ENCODE results near the gene RSKR.
"Not testable (repeated sequence)": the region's sequence is repeated elsewhere in the genome, so short reads cannot be mapped to it uniquely, and the experiment has no call there.

RSKR gene, protein sequence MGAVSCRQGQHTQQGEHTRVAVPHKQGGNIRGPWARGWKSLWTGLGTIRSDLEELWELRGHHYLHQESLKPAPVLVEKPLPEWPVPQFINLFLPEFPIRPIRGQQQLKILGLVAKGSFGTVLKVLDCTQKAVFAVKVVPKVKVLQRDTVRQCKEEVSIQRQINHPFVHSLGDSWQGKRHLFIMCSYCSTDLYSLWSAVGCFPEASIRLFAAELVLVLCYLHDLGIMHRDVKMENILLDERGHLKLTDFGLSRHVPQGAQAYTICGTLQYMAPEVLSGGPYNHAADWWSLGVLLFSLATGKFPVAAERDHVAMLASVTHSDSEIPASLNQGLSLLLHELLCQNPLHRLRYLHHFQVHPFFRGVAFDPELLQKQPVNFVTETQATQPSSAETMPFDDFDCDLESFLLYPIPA

GRCh38 chr17:28613931-28614381, at the start of gene RSKR:
TSS of gene RSKR (minus strand) at chr17:28614185. CDS start at chr17:28614161, 24 bp downstream.
- no peak for DNase-seq (ENCODE audit: low spot score)

DNA sequence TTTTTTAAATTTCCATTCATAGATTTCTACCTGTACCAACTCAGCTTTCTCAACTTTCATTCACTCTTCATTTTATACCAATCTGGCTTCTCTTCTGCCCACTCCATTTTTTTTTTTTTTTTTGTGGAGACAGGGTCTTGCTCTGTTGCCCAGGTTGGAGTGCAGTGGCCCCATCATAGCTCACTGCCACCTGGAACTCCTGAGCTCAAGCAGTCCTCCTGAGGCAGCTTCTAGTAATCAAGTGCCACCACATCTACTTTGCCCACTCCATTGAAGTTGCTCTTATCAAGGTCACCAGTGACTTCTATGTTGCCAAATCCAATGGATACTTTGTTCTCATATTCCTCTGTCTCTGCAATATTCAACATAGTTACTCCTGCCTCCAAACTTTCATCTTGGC, 49.7 kb upstream of the RSKR start:
- no peak for DNase-seq (ENCODE audit: low spot score)

DNA sequence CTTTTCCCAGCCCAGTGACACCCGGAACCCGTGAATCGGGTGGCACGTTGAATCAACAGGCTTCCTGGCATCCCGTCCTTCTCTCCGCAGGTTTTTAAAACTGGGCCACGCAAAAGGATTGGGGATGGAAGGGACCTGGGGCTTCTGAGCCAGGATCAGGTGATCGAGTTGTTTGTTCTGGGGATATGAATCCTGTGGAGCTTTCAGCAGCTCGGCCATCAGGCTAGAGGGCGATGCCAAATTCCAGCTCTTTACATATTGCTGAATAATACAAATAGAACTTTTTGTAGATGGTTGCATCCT, 48.5 kb upstream of the RSKR start:
- DNase-seq (ENCODE audit: low spot score): no peak

DNA sequence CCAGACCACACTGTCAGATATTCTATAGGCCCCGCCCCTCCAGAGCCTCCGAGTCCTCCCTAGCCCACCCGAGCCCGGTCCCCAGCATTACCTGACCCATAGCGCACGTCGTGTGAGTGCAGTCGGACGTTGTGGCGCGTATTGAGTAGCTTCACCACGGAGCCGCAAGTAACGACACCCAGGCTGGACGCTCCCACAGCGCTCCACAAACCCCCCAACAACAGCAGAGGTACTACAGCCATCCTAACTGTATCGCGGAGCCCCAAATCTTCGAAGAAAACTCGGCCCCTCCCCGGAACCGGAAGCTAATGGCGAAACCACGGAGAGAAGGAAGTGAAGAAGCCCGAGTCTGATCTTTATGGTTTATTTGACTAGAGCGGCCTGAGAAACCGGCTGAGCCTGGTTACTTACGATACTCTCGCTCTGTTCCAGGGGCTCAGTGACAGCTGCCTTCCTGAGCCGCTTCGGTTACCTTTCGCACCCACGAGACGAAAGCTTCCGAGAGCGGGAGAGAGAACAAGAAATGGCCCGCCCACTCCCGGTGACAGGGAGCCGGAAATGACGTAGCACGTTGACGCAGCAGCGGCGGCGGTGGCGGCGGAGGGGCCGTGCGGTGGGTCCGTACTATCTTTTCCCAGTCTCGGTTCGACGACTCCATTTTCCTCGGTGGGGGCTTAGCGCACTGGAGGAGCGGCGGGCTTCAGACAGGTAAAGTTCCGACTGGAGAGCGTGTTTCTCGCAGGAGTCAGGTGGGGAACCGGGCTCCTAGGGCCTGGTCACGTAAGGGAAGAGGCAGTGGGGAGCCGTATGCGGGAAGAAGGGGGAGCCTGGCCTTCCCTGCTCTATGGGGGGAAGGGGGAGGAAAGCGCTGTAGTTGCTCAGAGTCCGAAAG, 47.9 kb upstream of the RSKR start, which contains the start of the genes SDF2 and SUPT6H:
TSS of gene SDF2 (minus strand) at position 272 of the 892 bp plus-strand sequence. CDS start at position 242, 30 bp downstream.
TSS of gene SUPT6H (plus strand) at position 571 of the 892 bp plus-strand sequence. CDS start 11,197 bp downstream, outside the sequence.
- DNase-seq (ENCODE audit: low spot score): peak; percentile 94

GRCh38 chr17:28659497-28659881, 45.5 kb upstream of the RSKR start:
- DNase-seq (ENCODE audit: low spot score): not testable (repeated sequence)

DNA sequence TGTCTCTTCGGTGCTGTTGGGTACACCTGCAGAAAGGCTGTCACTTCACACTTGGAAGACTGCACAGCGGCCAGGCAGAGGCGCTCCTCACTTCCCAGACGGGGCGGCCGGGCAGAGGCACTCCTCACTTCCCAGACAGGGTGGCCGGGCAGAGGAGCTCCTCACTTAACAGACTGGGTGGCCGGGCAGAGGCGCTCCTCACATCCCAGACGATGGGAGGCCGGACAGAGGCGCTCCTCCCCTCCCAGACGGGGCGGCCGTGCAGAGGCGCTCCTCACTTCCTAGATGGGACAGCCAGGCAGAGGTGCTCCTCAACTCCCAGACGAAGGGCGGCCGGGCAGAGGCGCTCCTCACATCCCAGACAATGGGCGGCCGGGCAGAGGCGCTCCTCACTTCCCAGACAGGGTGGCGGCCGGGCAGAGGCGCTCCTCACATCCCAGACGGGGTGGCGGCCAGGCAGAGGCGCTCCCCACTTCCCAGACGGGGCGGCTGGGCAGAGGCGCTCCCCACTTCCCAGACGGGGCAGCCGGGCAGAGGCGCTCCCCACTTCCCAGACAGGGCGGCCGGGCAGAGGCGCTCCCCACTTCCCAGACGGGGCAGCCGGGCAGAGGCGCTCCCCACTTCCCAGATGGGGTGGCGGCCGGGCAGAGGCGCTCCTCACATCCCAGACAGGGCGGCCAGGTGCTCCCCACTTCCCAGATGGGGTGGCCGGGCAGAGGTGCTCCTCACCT, 44.9 kb upstream of the RSKR start:
- not testable (repeated sequence) for DNase-seq (ENCODE audit: low spot score)

DNA sequence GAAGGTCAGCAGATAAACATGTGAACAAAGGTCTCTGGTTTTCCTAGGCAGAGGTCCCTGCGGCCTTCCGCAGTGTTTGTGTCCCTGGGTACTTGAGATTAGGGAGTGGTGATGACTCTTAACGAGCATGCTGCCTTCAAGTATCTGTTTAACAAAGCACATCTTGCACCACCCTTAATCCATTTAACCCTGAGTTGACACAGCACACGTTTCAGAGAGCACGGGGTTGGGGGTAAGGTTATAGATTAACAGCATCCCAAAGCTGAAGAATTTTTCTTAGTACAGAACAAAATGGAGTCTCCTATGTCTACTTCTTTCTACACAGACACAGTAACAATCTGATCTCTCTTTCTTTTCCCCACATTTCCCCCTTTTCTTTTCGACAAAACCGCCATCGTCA, 44.4 kb upstream of the RSKR start:
- DNase-seq (ENCODE audit: low spot score): not testable (repeated sequence)

GRCh38 chr17:28657756-28658155, 43.8 kb upstream of the RSKR start:
- DNase-seq (ENCODE audit: low spot score): no peak

GRCh38 chr17:28655160-28655559, 41.2 kb upstream of the RSKR start:
- DNase-seq (ENCODE audit: low spot score): no peak

DNA sequence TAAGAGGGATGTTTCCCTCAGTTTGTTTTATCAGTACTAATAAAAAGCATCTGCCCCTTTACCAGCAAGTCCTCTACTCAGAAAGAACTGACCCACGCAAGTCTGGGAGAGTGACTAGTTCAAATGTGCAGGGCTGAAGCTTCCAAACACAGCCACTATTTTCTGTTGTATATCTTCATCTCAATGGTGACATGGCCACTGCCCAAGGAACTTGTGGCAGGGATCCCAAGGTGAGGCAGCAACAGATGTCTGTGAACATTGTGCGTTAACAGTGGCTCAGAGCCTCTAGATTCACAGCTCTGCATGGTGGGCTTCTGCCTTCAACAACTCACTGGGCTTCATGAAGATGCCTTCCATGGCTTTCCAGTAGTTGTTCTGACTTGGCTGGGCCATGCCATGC, 34.7 kb upstream of the RSKR start:
- DNase-seq (ENCODE audit: low spot score): no peak

- no peak for DNase-seq (ENCODE audit: low spot score)
Measured at GRCh38 chr17:28646039-28646754, 32.2 kb upstream of the RSKR start.

- DNase-seq (ENCODE audit: low spot score): no peak
Measured at GRCh38 chr17:28645576-28645939, 31.6 kb upstream of the RSKR start.

DNA sequence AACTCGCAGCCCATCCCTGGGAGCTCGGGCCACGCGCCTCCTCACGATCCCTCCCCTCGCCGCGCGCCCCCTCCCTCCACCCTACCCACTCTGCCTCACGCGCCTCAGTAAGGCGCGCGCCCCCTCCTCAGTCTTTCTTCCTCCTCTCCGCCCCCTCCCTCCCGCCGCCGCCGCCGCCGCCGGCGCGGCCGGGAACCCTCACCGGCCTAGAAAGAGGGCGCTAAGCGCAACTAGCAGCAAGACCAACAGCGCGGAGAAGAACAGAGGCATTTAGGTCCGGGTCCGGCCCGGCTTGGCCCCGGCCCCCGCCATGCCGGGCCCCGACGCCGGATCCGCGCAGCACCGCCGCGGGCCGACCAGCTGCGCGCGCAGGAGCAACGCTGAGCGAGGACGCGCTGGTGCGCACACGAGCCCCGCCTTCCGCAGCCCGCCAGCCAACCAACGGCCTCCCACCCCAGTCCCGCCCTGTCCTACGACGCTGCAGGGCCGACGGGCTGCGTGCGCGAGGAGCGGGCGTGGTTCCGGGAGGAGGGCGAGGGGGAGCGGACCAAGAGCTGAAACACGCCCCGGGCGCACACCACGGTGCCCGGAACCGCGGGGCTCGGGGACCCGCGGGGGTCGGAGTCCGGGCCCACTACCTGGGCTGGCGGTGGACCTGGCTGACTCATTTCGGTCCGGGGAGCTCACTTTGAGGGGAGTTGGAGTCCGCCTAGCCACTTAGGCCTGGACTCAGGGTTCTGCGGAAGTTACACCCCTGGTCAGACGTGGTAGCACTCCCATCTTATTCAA, 31.0 kb upstream of the RSKR start, which contains the start of gene BLTP2:
TSS of gene BLTP2 (minus strand) at position 372 of the 789 bp plus-strand sequence. CDS start at position 270, 102 bp downstream.
- DNase-seq (ENCODE audit: low spot score): peak; percentile 97

GRCh38 chr17:28643983-28644786, 30.2 kb upstream of the RSKR start:
- DNase-seq (ENCODE audit: low spot score): peak; percentile 53

DNA sequence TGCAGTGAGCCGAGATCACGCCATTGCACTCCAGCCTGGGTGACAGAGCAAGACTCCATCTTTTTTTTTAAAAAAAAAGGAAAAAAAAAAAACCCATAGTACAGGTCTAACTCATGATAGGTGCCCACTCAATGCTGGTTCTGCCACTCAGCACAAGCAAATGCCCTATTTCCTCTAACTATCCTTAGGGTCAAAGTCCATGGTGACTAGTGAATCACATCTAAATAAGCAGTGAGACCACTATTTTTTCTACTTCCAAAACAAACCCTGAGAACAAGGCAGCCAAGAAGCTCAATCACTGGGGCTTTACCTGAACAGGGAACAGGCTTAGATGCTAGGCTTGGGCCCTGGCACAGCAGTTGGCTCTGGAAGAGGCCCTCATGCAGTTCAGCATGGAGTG, 27.6 kb upstream of the RSKR start:
- DNase-seq (ENCODE audit: low spot score): no peak

GRCh38 chr17:28635506-28635905, 21.5 kb upstream of the RSKR start:
- DNase-seq (ENCODE audit: low spot score): no peak

- no peak for DNase-seq (ENCODE audit: low spot score)
Measured at GRCh38 chr17:28634206-28634865, 20.4 kb upstream of the RSKR start.

GRCh38 chr17:28626818-28627217, 12.8 kb upstream of the RSKR start:
- no peak for DNase-seq (ENCODE audit: low spot score)

- DNase-seq (ENCODE audit: low spot score): no peak
Measured at GRCh38 chr17:28624148-28624547, 10.2 kb upstream of the RSKR start.
